Ishikawa (cell line): ENCODE data around the gene BACH2.

Experiments used
- CEBPB ChIP-seq: IDR thresholded peaks from 2 replicates; pipeline ENCODE4 v1.6.1; 2012
- CREB1 ChIP-seq: IDR thresholded peaks from 2 replicates; pipeline ENCODE4 v1.6.1; 2012; ENCODE audit warnings: low read depth
- EGR1 ChIP-seq: IDR thresholded peaks from 2 replicates; pipeline ENCODE4 v1.6.1; 2012
- EP300 ChIP-seq: IDR thresholded peaks from 2 replicates; pipeline ENCODE4 v1.6.1; 2012; ENCODE audit warnings: borderline replicate concordance
- FOXM1 ChIP-seq: IDR thresholded peaks from 2 replicates; pipeline ENCODE4 v1.6.1; 2012; ENCODE audit warnings: low read depth, borderline replicate concordance
- NFIC ChIP-seq: IDR thresholded peaks from 2 replicates; pipeline ENCODE4 v1.6.1; 2012
- RAD21 ChIP-seq: IDR thresholded peaks from 2 replicates; pipeline ENCODE4 v1.6.1; 2012; ENCODE audit warnings: low read depth
- TAF1 ChIP-seq: IDR thresholded peaks from 2 replicates; pipeline ENCODE4 v1.6.1; 2012; ENCODE audit warnings: low read depth, mild to moderate bottlenecking
- TCF12 ChIP-seq: IDR thresholded peaks from 2 replicates; pipeline ENCODE4 v1.6.1; 2012; ENCODE audit warnings: low read depth
- TEAD4 ChIP-seq: IDR thresholded peaks from 2 replicates; pipeline ENCODE4 v1.6.1; 2012
- YY1 ChIP-seq: IDR thresholded peaks from 2 replicates; pipeline ENCODE4 v1.6.1; 2012; ENCODE audit warnings: low read depth
- ZBTB7A ChIP-seq: IDR thresholded peaks from 2 replicates; pipeline ENCODE4 v1.6.1; 2012; ENCODE audit warnings: low read depth
- TF ChIP-seq, protein P1 (sequence below): IDR thresholded peaks from 2 replicates; pipeline ENCODE4 v1.6.1; 2012
- TF ChIP-seq, protein P2 (sequence below): IDR thresholded peaks from 2 replicates; pipeline ENCODE4 v1.6.1; 2012; ENCODE audit warnings: low read depth, mild to moderate bottlenecking
- TF ChIP-seq, protein P3 (sequence below): IDR thresholded peaks from 2 replicates; pipeline ENCODE4 v1.6.1; 2012

BACH2 gene

DNA sequence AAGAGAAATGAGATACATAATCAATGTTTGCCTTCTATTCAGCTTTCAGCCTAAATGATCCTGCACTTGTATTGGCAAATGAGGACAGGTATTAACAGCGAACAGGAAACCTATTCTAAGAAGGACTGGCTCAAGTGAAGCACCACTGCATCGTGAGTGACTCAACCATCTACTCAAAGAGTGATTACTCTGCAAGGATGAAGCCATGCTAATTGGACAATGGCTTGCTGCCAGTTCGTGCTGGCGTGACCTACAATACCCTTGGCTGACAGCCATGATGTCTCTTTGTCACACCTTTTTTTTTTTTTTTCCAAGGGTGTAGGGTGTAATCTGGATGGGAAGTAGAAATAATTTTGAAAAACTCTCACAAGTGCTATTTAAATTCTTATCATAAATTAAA lies 297.5 kb downstream of the BACH2 start:
- TF ChIP-seq EP300 (peak; percentile 50; the same call in 1 of the 2 replicates), NFIC (peak; percentile 95), CEBPB (no peak), YY1 (0 out of 2 replicates have a peak, but pooled peaks have one; percentile 21), TCF12 (peak; percentile 73)

DNA sequence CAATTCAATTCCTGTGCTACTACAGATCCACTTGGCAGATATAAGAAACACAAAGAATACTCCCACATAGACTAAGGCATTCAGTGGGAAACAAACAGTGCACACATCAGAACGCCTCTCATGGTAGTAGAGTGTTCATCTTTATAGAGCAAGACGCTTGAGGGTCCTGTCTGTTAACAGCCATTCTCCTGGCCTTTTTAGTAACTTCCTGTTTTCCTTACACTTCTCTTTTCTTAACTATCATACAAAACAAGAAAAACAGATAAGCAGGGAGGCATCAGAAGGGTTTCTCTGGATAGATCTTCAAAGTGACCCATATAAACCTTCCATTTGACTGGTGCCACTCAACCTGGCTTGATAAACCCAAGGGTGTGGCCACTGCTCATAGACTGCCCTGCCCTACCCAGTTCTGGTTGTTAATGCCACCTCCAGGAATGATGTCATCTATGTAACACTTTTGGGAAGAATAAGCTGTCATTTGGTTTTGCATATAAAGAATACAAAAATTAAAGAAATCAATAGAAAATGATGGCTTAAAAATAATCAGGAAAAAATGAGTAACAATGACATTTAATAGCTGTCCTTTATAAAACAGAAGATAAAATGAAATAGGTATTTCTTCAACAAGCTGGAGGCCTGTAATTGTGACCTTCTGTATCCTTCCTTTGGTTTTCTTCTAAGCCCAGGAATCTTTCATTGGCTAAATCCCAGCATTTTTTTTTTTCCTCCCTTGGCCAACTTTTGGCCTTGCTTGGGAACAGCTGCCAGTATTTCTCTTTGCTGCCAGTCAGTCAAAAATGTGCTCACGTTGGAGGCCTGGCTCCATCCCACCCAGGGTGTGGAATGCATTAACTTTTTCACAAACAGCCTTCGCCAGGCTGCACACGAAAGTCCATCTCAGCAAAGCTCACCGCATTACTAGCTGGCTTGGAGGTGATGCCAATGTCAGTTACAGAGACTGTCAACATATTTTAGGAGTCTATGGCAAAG lies 298.9 kb downstream of the BACH2 start:
- TF ChIP-seq, protein P1, sequence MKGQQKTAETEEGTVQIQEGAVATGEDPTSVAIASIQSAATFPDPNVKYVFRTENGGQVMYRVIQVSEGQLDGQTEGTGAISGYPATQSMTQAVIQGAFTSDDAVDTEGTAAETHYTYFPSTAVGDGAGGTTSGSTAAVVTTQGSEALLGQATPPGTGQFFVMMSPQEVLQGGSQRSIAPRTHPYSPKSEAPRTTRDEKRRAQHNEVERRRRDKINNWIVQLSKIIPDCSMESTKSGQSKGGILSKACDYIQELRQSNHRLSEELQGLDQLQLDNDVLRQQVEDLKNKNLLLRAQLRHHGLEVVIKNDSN, result no peak
- TF ChIP-seq CEBPB (no peak), NFIC (peak; percentile 70), YY1 (no peak), ZBTB7A (no peak), TEAD4 (peak; percentile 57), EP300 (peak; percentile 31; the same call in 1 of the 2 replicates)
- TF ChIP-seq, protein P2, sequence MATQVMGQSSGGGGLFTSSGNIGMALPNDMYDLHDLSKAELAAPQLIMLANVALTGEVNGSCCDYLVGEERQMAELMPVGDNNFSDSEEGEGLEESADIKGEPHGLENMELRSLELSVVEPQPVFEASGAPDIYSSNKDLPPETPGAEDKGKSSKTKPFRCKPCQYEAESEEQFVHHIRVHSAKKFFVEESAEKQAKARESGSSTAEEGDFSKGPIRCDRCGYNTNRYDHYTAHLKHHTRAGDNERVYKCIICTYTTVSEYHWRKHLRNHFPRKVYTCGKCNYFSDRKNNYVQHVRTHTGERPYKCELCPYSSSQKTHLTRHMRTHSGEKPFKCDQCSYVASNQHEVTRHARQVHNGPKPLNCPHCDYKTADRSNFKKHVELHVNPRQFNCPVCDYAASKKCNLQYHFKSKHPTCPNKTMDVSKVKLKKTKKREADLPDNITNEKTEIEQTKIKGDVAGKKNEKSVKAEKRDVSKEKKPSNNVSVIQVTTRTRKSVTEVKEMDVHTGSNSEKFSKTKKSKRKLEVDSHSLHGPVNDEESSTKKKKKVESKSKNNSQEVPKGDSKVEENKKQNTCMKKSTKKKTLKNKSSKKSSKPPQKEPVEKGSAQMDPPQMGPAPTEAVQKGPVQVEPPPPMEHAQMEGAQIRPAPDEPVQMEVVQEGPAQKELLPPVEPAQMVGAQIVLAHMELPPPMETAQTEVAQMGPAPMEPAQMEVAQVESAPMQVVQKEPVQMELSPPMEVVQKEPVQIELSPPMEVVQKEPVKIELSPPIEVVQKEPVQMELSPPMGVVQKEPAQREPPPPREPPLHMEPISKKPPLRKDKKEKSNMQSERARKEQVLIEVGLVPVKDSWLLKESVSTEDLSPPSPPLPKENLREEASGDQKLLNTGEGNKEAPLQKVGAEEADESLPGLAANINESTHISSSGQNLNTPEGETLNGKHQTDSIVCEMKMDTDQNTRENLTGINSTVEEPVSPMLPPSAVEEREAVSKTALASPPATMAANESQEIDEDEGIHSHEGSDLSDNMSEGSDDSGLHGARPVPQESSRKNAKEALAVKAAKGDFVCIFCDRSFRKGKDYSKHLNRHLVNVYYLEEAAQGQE, result no peak

DNA sequence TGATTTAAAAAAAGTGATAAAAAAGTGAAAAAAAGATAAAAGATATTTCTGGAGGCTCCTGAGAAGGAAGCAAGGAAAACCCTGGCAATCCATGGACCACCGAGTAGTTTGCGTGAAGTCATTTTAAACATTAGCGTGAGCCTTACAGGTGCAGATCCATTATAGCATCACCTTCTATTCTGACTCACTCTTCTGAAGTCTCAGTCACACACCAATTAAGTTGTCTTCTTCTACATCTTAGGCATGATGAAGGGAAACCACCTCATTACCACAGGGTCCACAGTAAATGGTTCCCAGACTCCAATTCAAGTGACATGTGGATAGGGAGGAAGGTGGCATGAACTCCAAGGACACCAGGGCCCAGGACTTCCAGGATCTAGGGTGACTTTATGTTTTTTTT lies 303.2 kb downstream of the BACH2 start:
- TF ChIP-seq FOXM1, result no peak

DNA sequence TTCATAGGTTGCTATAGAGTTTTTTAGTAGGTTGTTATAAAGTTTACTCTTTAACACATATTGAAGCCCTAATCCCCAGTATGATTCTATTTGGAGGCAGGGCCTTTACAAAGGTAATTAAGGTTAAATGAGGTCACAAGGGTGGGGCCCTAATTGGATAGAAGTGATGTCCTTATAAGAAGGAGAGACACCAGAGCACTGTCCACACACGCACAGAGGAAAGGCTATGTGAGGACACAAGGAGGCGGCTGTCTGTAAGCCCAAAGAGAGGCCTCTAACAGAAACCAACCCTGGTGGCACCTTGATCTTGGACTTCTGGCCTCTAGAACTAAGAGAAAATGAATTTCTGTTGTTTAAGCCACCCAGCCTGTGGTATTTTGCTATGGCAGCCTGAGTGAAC lies 303.8 kb downstream of the BACH2 start:
- TF ChIP-seq TEAD4, result no peak

DNA sequence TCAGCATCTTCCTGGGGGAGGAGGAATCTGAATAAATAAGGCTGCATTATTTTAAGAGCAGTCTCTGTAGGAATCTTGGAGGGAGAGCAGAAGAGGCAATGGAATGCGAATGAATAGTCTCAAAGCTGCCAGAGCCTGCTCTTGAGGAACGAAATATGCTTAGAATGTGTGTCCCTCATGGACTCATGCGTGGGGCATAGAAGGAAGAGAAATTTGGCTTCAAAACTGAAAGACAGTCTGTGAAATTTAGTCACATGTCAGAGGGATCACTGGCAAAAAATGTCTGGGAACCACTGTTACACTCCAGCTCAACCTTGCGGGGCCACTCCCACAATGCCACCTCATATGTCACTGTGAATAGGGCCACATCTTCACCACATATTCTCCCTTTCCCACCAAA lies 306.9 kb downstream of the BACH2 start:
- TF ChIP-seq ZBTB7A (no peak), RAD21 (no peak), TEAD4 (peak; percentile 65; the same call in 1 of the 2 replicates), NFIC (peak; percentile 34), CEBPB (no peak), TAF1 (no peak), CREB1 (no peak), EP300 (peak; percentile 50; the same call in 1 of the 2 replicates), FOXM1 (peak; percentile 17; the same call in 1 of the 2 replicates), EGR1 (no peak), YY1 (no peak), TCF12 (peak; percentile 33; the same call in 1 of the 2 replicates)
- TF ChIP-seq, protein P1, result 0 out of 2 replicates have a peak, but pooled peaks have one; percentile 22
- TF ChIP-seq, protein P2, result no peak
- TF ChIP-seq, protein P3, sequence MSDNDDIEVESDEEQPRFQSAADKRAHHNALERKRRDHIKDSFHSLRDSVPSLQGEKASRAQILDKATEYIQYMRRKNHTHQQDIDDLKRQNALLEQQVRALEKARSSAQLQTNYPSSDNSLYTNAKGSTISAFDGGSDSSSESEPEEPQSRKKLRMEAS, result no peak

DNA sequence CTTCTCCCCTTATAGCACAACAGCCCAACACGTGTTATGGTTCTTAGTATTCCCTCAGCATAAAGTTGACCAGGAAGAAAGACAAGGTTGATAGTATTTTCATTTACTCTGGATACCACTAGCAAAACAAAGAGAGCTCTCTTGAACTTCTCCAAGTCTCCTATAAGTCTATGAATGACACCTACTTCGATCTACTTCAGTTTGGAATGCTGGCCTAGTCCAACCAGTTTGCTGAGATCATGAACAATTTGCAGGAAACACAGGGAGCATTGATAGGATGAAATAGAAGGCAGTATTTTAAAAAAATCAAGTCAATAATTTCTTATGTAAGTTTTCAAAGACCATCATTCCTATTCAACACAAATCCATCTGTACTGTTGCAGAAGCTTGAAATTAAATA lies 308.8 kb downstream of the BACH2 start:
- TF ChIP-seq, protein P1, result no peak
- TF ChIP-seq ZBTB7A (no peak), TAF1 (no peak), TCF12 (no peak), CEBPB (no peak), RAD21 (no peak), EGR1 (no peak), TEAD4 (no peak), EP300 (no peak), CREB1 (no peak), NFIC (no peak), YY1 (no peak), FOXM1 (no peak)
- TF ChIP-seq, protein P2, result no peak
- TF ChIP-seq, protein P3, result no peak
